K562 (cell line): ENCODE results near the gene FGF14. TPM values are rescaled to one million over a fixed set of nuclear protein-coding genes. Genes with fewer than 3 reads are reported as not detected.

Experiments used
- ATAC-seq: fragments of 200-7000 bp; cut with Tn5 transposase; 3 replicates; pipeline ENCODE4 v1.9.1; 2020; ENCODE audit warnings: moderate library complexity
- BruUV-seq: library from RNA; stranded (reverse); fragments of 400-500 nt; replicated peaks from 2 replicates; lab custom pipeline; 2021; lab: Mats Ljungman, UMichigan
- CTCF ChIA-PET: fragments of 300-600 bp; formaldehyde crosslinking; extraction: SDS; loops from one replicate; lab custom pipeline; 2021; ENCODE audit warnings: low intra/inter-chr PET ratio; lab: Yijun Ruan, JAX
- POLR2A ChIA-PET: fragments of 300-600, 350-650 bp; sonication (Branson Sonifier 250); formaldehyde crosslinking; extraction: SDS; loops from one replicate; lab custom pipeline; 2021; ENCODE audit warnings: antibody characterized with exemption, inconsistent platforms; lab: Yijun Ruan, JAX
- DNase-seq, 4 experiments: peaks; one replicate each; pipeline versions ENCODE4 v3.0.0 to v3.0.0-alpha.2; 2011 to 2018; ENCODE audit warnings: low spot score in 3 of 4, mixed read lengths in 3 of 4; ENCODE audit errors: extremely low read depth in 1 of 4
- FAIRE-seq: peaks from 2 replicates; lab custom pipeline; 2011; peaks lifted over from hg19 to GRCh38; lab: Jason Lieb, UNC
- H2AFZ ChIP-seq: 2 replicates; pipeline ENCODE4 v1.6.0; 2011; ENCODE audit warnings: low read depth, low read length, control low read depth, inconsistent platforms
- H3K27ac ChIP-seq: fragments of 200-600 bp; 3 replicates; pipeline ENCODE4 v1.8.0; 2011; ENCODE audit warnings: low read depth, mild to moderate bottlenecking, control low read depth, inconsistent platforms, low read length, moderate library complexity, mixed read lengths; ENCODE audit errors: extremely low read depth
- H3K27me3 ChIP-seq, 2 experiments: fragments of 300-600 bp in 1 of 2; 2 replicates in 1 of 2; 3 replicates in 1 of 2; pipeline versions ENCODE4 v1.6.0 to v1.8.0; 2011; ENCODE audit warnings: inconsistent platforms in 2 of 2, low read length in 2 of 2, mild to moderate bottlenecking in 1 of 2, mixed read lengths in 1 of 2, moderate library complexity in 1 of 2; ENCODE audit not compliant: control insufficient read depth in 2 of 2, insufficient read depth in 2 of 2
- H3K36me3 ChIP-seq: fragments of 300-600 bp; 3 replicates; pipeline ENCODE4 v1.8.0; 2011; ENCODE audit warnings: mild to moderate bottlenecking, low read length, inconsistent platforms; ENCODE audit not compliant: control insufficient read depth, insufficient read depth
- H3K4me1 ChIP-seq, 2 experiments: fragments of 200-600 bp in 1 of 2; replicated peaks in 1 of 2; 2 replicates in 1 of 2; 3 replicates in 1 of 2; pipeline versions ENCODE4 v1.5.1 to v1.8.0; 2011; ENCODE audit warnings: inconsistent platforms in 2 of 2, low read length in 2 of 2, mild to moderate bottlenecking in 1 of 2, mixed read lengths in 1 of 2, moderate library complexity in 1 of 2; ENCODE audit not compliant: control insufficient read depth in 2 of 2, insufficient read depth in 2 of 2
- H3K4me2 ChIP-seq: 2 replicates; pipeline ENCODE4 v1.6.1; 2011; ENCODE audit warnings: low read length, control low read depth, inconsistent platforms, mixed read lengths; ENCODE audit not compliant: insufficient read depth
- H3K4me3 ChIP-seq: fragments of 200-600 bp; sonication (generic), shearing (Covaris generic); 2 replicates; pipeline ENCODE4 v1.5.1; 2016; ENCODE audit warnings: control low read depth, inconsistent platforms
- H3K79me2 ChIP-seq: fragments of 200-600 bp; 3 replicates; pipeline ENCODE4 v1.8.0; 2011; ENCODE audit warnings: low read length, inconsistent platforms; ENCODE audit not compliant: control insufficient read depth, insufficient read depth
- H3K9ac ChIP-seq, 2 experiments: 2 replicates each; pipeline versions ENCODE4 v1.6.0 to v1.6.1; 2011; ENCODE audit warnings: low read depth in 2 of 2, low read length in 2 of 2, control low read depth in 1 of 2, inconsistent platforms in 1 of 2, mild to moderate bottlenecking in 1 of 2, mixed read lengths in 1 of 2; ENCODE audit not compliant: insufficient read depth in 1 of 2
- H3K9me1 ChIP-seq: one replicate; pipeline ENCODE4 v1.6.0; 2011; ENCODE audit warnings: inconsistent platforms, mild to moderate bottlenecking, low read length, moderate library complexity; ENCODE audit not compliant: control insufficient read depth, insufficient read depth
- H3K9me3 ChIP-seq: replicated peaks from 2 replicates; pipeline ENCODE4 v1.5.1; 2011; ENCODE audit warnings: low read depth, low read length, inconsistent platforms; ENCODE audit not compliant: control insufficient read depth, insufficient read depth
- H4K20me1 ChIP-seq: replicated peaks from 2 replicates; pipeline ENCODE4 v1.6.1; 2011; ENCODE audit warnings: low read length, inconsistent platforms, mixed read lengths; ENCODE audit not compliant: control insufficient read depth, insufficient read depth
- BDP1 ChIP-seq: IDR thresholded peaks from 3 replicates; pipeline ENCODE4 v1.6.1; 2011; ENCODE audit not compliant: insufficient read length, insufficient read depth
- BRCA1 ChIP-seq, 2 experiments: fragments of 450-650 bp in 1 of 2; sonication (generic) in 1 of 2; formaldehyde crosslinking in 1 of 2; IDR thresholded peaks; 2 replicates each; pipeline versions ENCODE4 v1.5.0 to v1.6.1; 2017 to 2020; ENCODE audit warnings: mild to moderate bottlenecking in 1 of 2, missing genetic modification reagents in 1 of 2
- CHD7 ChIP-seq: fragments of 200-600 bp; sonication (generic); IDR thresholded peaks from one replicate; pipeline ENCODE4 v1.6.1; 2012; ENCODE audit warnings: mild to moderate bottlenecking, low read depth, low read length, inconsistent platforms
- ERF ChIP-seq: fragments of 450-650 bp; formaldehyde crosslinking; IDR thresholded peaks from 2 replicates; pipeline ENCODE4 v1.4.0; 2020; ENCODE audit warnings: mild to moderate bottlenecking, mixed read lengths
- HLTF ChIP-seq: fragments of 450-650 bp; IDR thresholded peaks from 2 replicates; pipeline ENCODE4 v1.6.1; 2016
- KLF1 ChIP-seq: fragments of 450-650 bp; IDR thresholded peaks from 2 replicates; pipeline ENCODE4 v1.6.1; 2016; ENCODE audit warnings: missing genetic modification characterization, missing compliant biosample characterization
- MEF2D ChIP-seq: conservative IDR thresholded peaks from 2 replicates; pipeline ENCODE4 v1.6.1; 2016; ENCODE audit warnings: low read depth, missing genetic modification characterization, missing compliant biosample characterization
- NR0B1 ChIP-seq: fragments of 450-650 bp; IDR thresholded peaks from one replicate; pipeline ENCODE4 v1.6.1; 2018; ENCODE audit warnings: mild to moderate bottlenecking, moderate library complexity; ENCODE audit not compliant: partially characterized antibody
- SMARCC2 ChIP-seq: fragments of 450-650 bp; IDR thresholded peaks from 2 replicates; pipeline ENCODE4 v1.6.1; 2017; ENCODE audit warnings: antibody characterized with exemption, moderate library complexity, mild to moderate bottlenecking, low read depth
- TAF1 ChIP-seq: IDR thresholded peaks from 2 replicates; pipeline ENCODE4 v1.6.1; 2011; ENCODE audit warnings: mild to moderate bottlenecking, low read length, moderate library complexity; ENCODE audit not compliant: insufficient read depth, control insufficient read depth, severe bottlenecking; ENCODE audit errors: extremely low read depth
- ZC3H11A ChIP-seq: IDR thresholded peaks from 2 replicates; pipeline ENCODE4 v1.6.1; 2012; ENCODE audit warnings: low read depth, low read length, improper control_type of control experiment
- WGBS: fragments of 100-300 bp; shearing (Covaris generic); methylation state at CpG from one replicate; pipeline ENCODE4 v1.1.6; 2016; ENCODE audit warnings: low coverage, mixed read lengths; ENCODE audit not compliant: insufficient coverage; ENCODE audit errors: missing lambda C conversion rate; 5-methylcytosine and 5-hydroxymethylcytosine counted together
- in situ Hi-C: fragments of 300-500 bp; cut with MboI; formaldehyde crosslinking; loops from 4 replicates; pipeline ENCODE4 v1.15.0; 2018; ENCODE audit warnings: inconsistent platforms, mixed read lengths
- intact Hi-C: fragments of 100-400 bp; cut with micrococcal nuclease; formaldehyde crosslinking; loops from 2 replicates; pipeline ENCODE4 v1.14.2; 2022
- polyA plus RNA-seq, 8 experiments: library from polyadenylated mRNA; depleted of rRNA in 4 of 8; stranded (reverse) in 5 of 8; unstranded in 3 of 8; fragments of >200 nt; fragmentation: Nextera tagmentation in 2 of 8; fragmentation: Illumina TruSeq in 1 of 8; extraction: Ambion mirVana in 2 of 8; extraction: Trizol in 1 of 8; gene quantifications; 2 replicates each; pipeline versions ENCODE4 v1.2.1 to v1.2.3, GENCODE V29; 2011 to 2014; ENCODE audit warnings: inconsistent platforms in 1 of 8, missing spikeins in 1 of 8
- total RNA-seq, 7 experiments: library from RNA; depleted of rRNA in 6 of 7; stranded (reverse); fragments of >200 nt in 6 of 7; fragmentation: Illumina TruSeq in 2 of 7; extraction: Trizol in 2 of 7; gene quantifications; 2 replicates each; pipeline versions ENCODE4 v1.2.1 to v1.2.3, GENCODE V29; 2011 to 2021; ENCODE audit warnings: low replicate concordance in 1 of 7

FGF14 gene
- total and polyA plus RNA-seq, 9 of the 15 experiments (the other 6 are each of a cell fraction or from before 2014, with no cell fraction given), result not detected

DNA sequence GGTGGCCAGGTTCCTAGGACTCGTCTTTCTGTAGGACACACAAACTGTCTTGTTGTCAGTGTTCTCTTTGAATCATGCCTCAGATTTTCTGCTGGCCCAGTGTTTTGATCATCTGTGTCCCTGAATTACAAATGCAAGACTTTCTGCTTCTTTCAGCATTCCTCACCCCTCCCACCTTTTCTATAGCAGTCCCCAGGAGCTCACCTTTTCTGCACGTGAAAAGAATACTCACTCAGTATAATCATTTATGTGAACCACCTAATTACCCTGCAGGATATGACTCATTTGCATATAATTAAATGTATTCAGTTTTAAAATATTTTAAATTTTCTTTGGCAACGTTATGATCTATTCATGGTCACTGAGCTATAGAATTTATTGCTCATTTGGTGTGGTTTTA, 560.1 kb downstream of the FGF14 start:
- WGBS, result 0% methylated on average over 3 of the region's 3 CpGs
- no peaks in the 10 kb centered on the region for H3K27me3 ChIP-seq
- H3K9ac ChIP-seq, result no peak overlapping the region
- no peaks in the 10 kb centered on the region for H3K4me1 ChIP-seq
- in situ Hi-C loops (no loop called here), intact Hi-C loops (no loop called here)
- no peak overlapping the region for H2AFZ ChIP-seq
- ChIA-PET CTCF (no interaction called here), POLR2A (no interaction called here)
- no peaks in the 10 kb centered on the region for H3K9me3 ChIP-seq
- no peak overlapping the region for H3K4me3 ChIP-seq
- no peaks in the 10 kb centered on the region for H4K20me1 ChIP-seq
- no peaks in the 10 kb centered on the region for H3K36me3 ChIP-seq
- DNase-seq (no peak), FAIRE-seq (no peak), ATAC-seq (no peak)
- H3K9me1 ChIP-seq, result no peaks in the 10 kb centered on the region
- H3K4me2 ChIP-seq, result no peak overlapping the region
- no TSS peak for BruUV-seq
- H3K79me2 ChIP-seq, result no peaks in the 10 kb centered on the region
- no peak overlapping the region for H3K27ac ChIP-seq
- no peak for TF ChIP-seq CHD7
- no peak for TF ChIP-seq BRCA1 (IDR thresholded peaks at IDR 0.05)
- TF ChIP-seq BRCA1 (CRISPR knock-in tag; IDR thresholded peaks at IDR 0.05), result no peak
- TF ChIP-seq TAF1, result no peak
- no peak for TF ChIP-seq BDP1
- no peak for TF ChIP-seq ERF (CRISPR knock-in tag)
- no peak for TF ChIP-seq KLF1 (tag)
- no peak for TF ChIP-seq NR0B1
- TF ChIP-seq MEF2D (tag), result no peak
- no peak for TF ChIP-seq ZC3H11A
- no peak for TF ChIP-seq SMARCC2
- no peak for TF ChIP-seq HLTF
